HUES6 (cell line): ENCODE measurements around the gene SCN8A.
"Not testable (repeated sequence)": the region's sequence is repeated elsewhere in the genome, so short reads cannot be mapped to it uniquely, and the experiment has no call there.

Experiments
- H3K27ac ChIP-seq: 2 replicates; pipeline ENCODE4 v1.7.0; 2013; ENCODE audit warnings: low read depth, mild to moderate bottlenecking, low read length, inconsistent platforms
- H3K27me3 ChIP-seq: 2 replicates; pipeline ENCODE4 v1.6.1; 2013; ENCODE audit warnings: low read length; ENCODE audit not compliant: control insufficient read depth, insufficient read depth
- H3K36me3 ChIP-seq: 2 replicates; pipeline ENCODE4 v1.6.1; 2013; ENCODE audit warnings: low read length; ENCODE audit not compliant: control insufficient read depth, insufficient read depth
- H3K4me1 ChIP-seq: 2 replicates; pipeline ENCODE4 v1.6.1; 2013; ENCODE audit warnings: low read length; ENCODE audit not compliant: control insufficient read depth, insufficient read depth
- H3K4me3 ChIP-seq: 2 replicates; pipeline ENCODE4 v1.5.1; 2013; ENCODE audit warnings: low read depth, low read length
- H3K9ac ChIP-seq: one replicate; pipeline ENCODE4 v1.6.1; 2013; ENCODE audit warnings: mild to moderate bottlenecking, low read length
- H3K9me3 ChIP-seq: 2 replicates; pipeline ENCODE4 v1.6.1; 2013; ENCODE audit warnings: low read depth, low read length; ENCODE audit not compliant: control insufficient read depth, insufficient read depth

The SCN8A gene

GRCh38 chr12:51591016-51591901, at the start of gene SCN8A:
Gene SCN8A (plus strand): TSS chr12:51591233. CDS start chr12:51662818, 71,585 bp downstream.
- Histone ChIP-seq H3K9ac (peak within 1 kb of the TSS; percentile 71), H3K4me3 (peak within 1 kb of the TSS; percentile 99), H3K9me3 (no peaks in the 10 kb centered on the region), H3K27ac (peak within 1 kb of the TSS; percentile 70), H3K36me3 (no peaks in the 10 kb centered on the region), H3K4me1 (peaks cover 8% of the 10 kb centered on the region), H3K27me3 (peaks cover 10% of the 10 kb centered on the region)

- Histone ChIP-seq H3K36me3 (no peaks in the 10 kb centered on the region), H3K4me1 (peaks cover 15% of the 10 kb centered on the region), H3K9me3 (peaks cover 3% of the 10 kb centered on the region; the same call in 1 of the 2 replicates), H3K27ac (no peak overlapping the region), H3K27me3 (no peaks in the 10 kb centered on the region), H3K4me3 (no peak overlapping the region), H3K9ac (no peak overlapping the region)
Observed at GRCh38 chr12:51546097-51546496, 44.9 kb upstream of the SCN8A start.

- Histone ChIP-seq H3K27me3 (no peaks in the 10 kb centered on the region), H3K4me1 (peaks cover 15% of the 10 kb centered on the region), H3K36me3 (no peaks in the 10 kb centered on the region), H3K9ac (no peak overlapping the region), H3K9me3 (peaks cover 3% of the 10 kb centered on the region; the same call in 1 of the 2 replicates), H3K4me3 (no peak overlapping the region), H3K27ac (no peak overlapping the region)
Observed at GRCh38 chr12:51547606-51548005, 43.4 kb upstream of the SCN8A start.

GRCh38 chr12:51548241-51548640, 42.8 kb upstream of the SCN8A start:
- Histone ChIP-seq H3K36me3 (no peaks in the 10 kb centered on the region), H3K27ac (no peak overlapping the region), H3K9ac (no peak overlapping the region), H3K4me3 (no peak overlapping the region), H3K9me3 (peaks cover 8% of the 10 kb centered on the region; the same call in 1 of the 2 replicates), H3K4me1 (peaks cover 10% of the 10 kb centered on the region), H3K27me3 (no peaks in the 10 kb centered on the region)

GRCh38 chr12:51549637-51550036, 41.4 kb upstream of the SCN8A start:
- Histone ChIP-seq H3K27me3 (no peaks in the 10 kb centered on the region), H3K9me3 (peaks cover 11% of the 10 kb centered on the region; the same call in 1 of the 2 replicates), H3K4me3 (no peak overlapping the region), H3K4me1 (peaks cover 8% of the 10 kb centered on the region), H3K36me3 (no peaks in the 10 kb centered on the region), H3K9ac (no peak overlapping the region), H3K27ac (no peak overlapping the region)

GRCh38 chr12:51568271-51569032, 22.6 kb upstream of the SCN8A start:
- H3K4me1 ChIP-seq, H3K9me3 ChIP-seq, H3K36me3 ChIP-seq, H3K27me3 ChIP-seq, H3K27ac ChIP-seq: not testable (repeated sequence)
- Histone ChIP-seq H3K4me3 (peak overlapping the region; percentile 45), H3K9ac (peak overlapping the region; percentile 52)

GRCh38 chr12:51579321-51579850, 11.6 kb upstream of the SCN8A start:
- Histone ChIP-seq H3K27me3 (no peaks in the 10 kb centered on the region), H3K4me3 (no peak overlapping the region), H3K9me3 (peaks cover 12% of the 10 kb centered on the region), H3K4me1 (no peaks in the 10 kb centered on the region), H3K27ac (no peak overlapping the region), H3K9ac (no peak overlapping the region), H3K36me3 (peaks cover 3% of the 10 kb centered on the region; the same call in 1 of the 2 replicates)

- peaks cover 8% of the 10 kb centered on the region for H3K4me1 ChIP-seq
Observed at GRCh38 chr12:51589060-51589459, 2.0 kb upstream of the SCN8A start.

GRCh38 chr12:51589557-51590176, 1.4 kb upstream of the SCN8A start:
- Histone ChIP-seq H3K27ac (no peak overlapping the region), H3K9me3 (no peaks in the 10 kb centered on the region), H3K9ac (no peak overlapping the region), H3K27me3 (peaks cover 10% of the 10 kb centered on the region), H3K36me3 (no peaks in the 10 kb centered on the region), H3K4me1 (peaks cover 8% of the 10 kb centered on the region), H3K4me3 (peak overlapping the region; percentile 63)

More at GRCh38 chr12:51589060-51589459, 2.0 kb upstream of the SCN8A start:
- Histone ChIP-seq H3K36me3 (no peaks in the 10 kb centered on the region), H3K9ac (no peak overlapping the region), H3K27me3 (peaks cover 10% of the 10 kb centered on the region), H3K27ac (no peak overlapping the region), H3K4me3 (no peak overlapping the region), H3K9me3 (no peaks in the 10 kb centered on the region)

- H3K4me3 ChIP-seq = peak overlapping the region; percentile 63
- H3K4me1 ChIP-seq = peaks cover 8% of the 10 kb centered on the region
- H3K9ac ChIP-seq = peak overlapping the region; percentile 40
- no peaks in the 10 kb centered on the region for H3K36me3 ChIP-seq
- no peak overlapping the region for H3K27ac ChIP-seq
- H3K27me3 ChIP-seq = peaks cover 10% of the 10 kb centered on the region
- no peaks in the 10 kb centered on the region for H3K9me3 ChIP-seq
Observed at GRCh38 chr12:51590347-51591015, 552 bp upstream of the SCN8A start.
